M059J (cell line): Measurements from ENCODE around the gene KLK11. TPM values are rescaled to one million over a fixed set of nuclear protein-coding genes. Genes with fewer than 3 reads are reported as not detected.

Experiments
- DNase-seq: peaks from one replicate; pipeline ENCODE4 v3.0.0-alpha.2; 2012; ENCODE audit warnings: low read depth
- total RNA-seq: library from RNA; depleted of rRNA; stranded (reverse); fragments of >200 nt; shearing (Covaris generic); gene quantifications from 2 replicates; pipeline ENCODE4 v1.2.3, GENCODE V29; 2014; rRNA removed

Gene KLK11, protein sequence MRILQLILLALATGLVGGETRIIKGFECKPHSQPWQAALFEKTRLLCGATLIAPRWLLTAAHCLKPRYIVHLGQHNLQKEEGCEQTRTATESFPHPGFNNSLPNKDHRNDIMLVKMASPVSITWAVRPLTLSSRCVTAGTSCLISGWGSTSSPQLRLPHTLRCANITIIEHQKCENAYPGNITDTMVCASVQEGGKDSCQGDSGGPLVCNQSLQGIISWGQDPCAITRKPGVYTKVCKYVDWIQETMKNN
- total RNA-seq: not detected in 2 replicates

DNA sequence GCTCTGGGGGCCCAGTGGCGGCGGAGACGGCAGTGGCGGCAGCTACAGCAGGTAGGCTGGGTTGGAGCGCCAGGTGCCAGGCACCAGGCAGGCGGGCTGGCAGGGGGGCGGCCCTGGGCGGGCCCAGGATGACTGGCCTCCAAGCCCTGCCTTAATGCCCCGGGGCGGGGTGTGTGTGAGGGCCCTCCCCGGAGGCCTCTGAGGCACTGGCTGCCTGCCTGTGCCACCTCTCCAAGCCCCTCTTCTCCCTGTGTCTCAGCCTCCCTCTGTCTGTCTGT, at the start of gene KLK11:
KLK11 (minus strand) TSS at position 63 of the 278 bp plus-strand sequence. CDS start 985 bp downstream, outside the sequence.
- DNase-seq: no peak

DNA sequence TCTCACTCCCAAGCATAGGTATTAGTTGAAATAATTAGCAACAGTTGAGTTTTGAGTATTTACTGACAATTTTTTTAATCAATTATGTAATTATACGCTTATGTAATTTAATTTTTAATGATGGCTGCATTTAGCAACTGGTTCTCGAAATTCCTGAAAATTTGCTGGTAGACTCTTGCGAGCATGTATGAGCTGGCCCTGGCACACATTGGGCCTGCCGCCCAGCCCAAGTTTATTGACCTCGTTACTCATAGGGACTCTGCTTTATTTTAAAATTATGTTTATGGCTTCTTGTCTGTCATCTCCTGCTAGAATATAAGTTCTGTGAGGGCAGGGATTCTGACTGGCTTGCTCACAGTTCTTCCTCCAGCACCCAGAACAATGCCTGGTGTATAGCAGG, 49.6 kb upstream of the KLK11 start:
- no peak for DNase-seq

DNA sequence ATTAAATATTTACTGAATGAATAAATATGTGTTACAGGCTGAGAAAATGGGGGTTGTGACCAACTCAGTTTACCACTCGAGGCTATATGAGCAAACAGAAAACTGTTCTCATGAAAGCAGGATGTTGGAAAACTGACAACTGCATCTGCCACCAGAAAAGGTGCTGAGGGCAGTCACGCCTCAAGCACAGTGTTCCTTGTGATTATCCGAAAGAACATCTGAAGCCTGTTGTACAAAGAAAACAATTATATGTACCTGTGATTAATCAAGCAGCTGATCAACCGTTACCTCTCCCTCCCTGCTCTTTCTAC, 44.6 kb upstream of the KLK11 start:
- no peak for DNase-seq

DNA sequence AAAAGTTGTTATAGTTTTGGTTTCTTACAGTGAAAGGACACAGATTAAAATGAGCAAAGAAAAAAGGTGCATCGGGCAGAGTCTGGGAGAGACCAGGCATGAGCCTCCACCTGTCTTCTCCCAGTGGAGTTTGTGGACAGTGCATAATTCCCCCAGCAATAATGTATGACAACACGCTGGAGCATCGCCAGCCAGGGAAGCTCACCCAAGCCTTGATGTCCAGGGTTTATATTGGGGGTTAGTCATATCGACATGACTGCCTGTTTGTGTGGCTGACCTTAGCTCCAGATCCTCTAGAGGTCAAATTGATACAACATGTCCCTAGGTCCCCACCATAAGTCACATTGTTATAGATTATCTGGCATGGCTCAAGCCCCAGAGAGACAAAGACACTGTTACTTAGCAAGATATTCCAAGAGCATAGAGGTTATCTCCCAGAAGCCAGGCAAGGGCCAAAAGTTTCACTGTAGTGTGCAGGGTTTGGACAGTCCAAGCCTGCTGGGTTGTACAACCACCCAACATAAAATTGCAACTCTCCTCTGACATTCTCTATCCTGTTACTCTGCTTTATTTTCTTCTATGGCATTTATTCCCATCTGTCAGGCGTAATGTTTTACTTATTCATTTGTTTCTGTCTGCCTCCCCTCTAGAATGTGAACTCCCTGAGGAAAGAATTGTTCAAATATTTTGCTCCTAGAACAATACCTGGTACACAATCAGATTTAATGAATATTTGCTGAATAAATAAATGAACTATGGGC, 44.1 kb upstream of the KLK11 start:
- no peak for DNase-seq

DNA sequence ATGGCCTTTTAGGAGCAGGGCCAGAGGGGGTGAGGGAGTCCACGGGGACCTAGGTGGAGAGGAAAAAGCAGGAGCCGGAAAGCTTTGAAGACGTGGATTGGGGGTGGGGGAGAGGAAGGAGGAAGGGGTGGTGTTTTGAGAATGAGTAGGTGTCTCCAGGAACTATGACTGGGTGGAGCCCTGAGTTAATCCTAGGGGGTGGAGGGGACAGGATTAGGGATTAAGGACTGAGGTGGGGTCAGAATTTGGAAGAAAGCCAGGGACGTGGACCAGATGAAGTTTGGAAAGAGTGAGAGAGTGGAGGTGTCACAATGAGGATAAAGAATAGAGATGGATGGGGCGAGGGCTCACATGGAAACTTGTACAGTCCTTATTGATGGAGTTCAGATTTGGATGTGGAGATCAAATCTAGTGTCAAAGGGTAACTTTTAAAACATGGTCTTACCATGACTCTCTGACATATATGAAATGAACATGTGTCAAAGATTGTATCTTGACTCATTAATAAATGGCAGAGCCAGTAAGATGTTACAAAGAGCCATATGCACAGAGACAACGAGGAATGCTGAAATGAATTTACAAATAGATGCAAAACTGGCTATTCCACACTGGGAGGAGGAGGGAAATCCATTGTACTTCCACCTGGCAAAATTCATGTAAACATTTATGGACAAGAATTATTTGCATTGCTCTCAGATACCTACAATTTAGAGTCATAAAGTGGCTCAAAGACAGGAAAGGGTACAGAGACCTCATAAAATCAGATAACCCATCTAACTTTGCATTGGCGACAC, 40.2 kb upstream of the KLK11 start:
- DNase-seq: no peak

DNA sequence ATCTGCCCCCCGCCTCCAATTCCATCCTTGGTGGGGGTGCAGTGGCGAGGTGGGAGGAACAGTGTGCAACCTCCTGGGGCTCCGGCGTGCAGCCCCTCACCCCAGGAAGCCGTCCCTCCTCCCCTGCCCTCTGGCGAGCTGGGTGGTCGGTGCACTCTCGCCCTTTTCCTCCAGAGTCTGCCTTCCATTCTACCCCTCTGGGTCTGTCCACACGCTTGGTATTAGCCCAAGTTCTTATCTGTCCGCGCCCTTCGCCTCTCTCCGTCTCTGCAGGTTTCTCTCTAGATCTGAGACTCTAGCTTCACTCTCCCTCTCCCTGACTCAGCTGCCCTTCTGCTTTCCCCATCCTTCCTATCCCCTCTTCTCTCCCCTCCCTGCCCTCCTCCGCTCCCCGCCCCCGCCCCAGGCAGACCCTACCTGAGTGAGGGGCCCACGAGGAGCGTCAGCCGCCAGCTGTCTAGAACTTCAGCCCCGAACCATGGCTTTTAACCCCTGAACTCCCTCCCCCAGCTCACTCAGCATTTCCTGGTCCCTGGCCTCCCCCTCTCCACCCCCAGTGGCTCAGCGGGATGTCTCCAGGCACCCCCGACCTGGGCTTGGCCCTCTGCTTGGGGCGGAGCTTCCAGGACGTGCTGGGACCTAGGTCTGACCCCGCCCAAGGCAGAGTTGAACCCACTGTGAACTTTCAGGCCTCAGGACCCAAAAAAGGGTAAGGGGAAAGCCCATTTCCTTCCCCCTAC, 39.0 kb upstream of the KLK11 start:
- no peak for DNase-seq

DNA sequence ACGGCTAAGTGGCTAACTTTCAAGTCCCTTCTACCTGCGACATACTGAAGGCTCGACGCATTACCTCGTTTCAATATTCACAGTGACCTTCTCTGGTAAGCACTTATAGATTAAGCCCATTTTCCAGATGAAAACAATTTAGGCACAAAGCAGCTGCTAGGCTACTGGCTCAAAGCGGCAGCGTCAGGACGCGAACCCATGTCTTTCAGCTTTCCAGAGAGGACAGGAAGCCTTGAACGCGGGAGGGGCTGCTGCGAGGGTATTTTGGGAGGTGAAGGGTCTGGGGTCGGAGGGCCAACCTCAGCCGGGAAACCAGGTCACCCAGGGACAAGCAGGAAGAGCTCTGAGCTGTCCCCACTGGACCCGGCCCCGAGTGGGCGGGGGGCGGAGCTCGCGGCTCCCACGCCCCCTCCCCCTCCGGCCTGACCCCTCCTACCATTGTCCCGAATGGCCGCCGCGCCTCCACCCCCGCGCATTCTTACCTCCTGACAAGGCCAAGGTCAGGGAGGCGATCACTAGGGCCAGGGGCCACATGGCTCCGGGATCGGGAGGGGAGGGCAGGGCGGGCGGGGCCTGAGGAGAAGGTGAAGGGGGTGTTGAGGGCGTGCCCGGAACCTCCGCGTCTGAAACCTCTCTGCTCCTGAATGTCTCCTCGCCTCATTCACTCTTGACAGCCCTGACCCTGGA, 38.3 kb upstream of the KLK11 start, which contains the start of gene KLK13:
KLK13 (minus strand) TSS at position 559 of the 687 bp plus-strand sequence; CDS start at position 534, 25 bp downstream.
- no peak for DNase-seq

DNA sequence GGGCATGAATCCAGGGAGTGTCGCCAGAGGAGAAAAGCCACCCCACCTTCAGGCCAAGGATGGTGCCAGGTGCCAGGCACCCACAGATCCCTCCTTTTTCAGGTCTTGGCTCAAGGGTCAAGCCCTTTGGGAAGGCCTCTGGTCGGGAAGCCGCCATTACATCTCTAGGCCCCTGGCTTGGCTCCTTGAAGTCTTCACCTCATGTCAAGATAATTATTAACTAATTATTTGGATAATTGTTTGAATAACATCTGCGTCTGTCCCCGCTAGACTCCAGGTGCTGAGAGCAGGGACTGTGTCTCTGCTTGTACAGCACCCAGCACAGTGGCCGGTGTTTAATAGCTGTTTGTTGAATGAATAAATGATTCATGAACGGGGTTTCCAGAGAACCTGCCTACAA, 37.2 kb upstream of the KLK11 start:
- no peak for DNase-seq

DNA sequence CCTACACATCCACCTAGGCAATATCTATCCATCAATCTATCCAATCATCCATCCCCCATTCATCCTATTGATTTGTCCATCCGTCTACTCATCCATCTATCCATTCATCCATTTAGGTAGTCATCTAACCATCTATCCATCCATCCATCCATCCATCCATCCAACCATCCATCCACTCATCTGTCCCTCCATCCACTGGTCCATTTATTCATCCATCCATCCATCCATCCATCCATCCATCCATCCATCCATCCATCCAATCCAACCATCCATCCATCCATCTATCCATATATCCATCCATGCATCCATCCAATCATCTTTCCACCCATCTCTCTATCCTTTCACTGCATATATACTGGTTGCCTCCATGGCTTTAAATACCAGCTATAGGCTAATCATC, 34.6 kb upstream of the KLK11 start:
- no peak for DNase-seq

DNA sequence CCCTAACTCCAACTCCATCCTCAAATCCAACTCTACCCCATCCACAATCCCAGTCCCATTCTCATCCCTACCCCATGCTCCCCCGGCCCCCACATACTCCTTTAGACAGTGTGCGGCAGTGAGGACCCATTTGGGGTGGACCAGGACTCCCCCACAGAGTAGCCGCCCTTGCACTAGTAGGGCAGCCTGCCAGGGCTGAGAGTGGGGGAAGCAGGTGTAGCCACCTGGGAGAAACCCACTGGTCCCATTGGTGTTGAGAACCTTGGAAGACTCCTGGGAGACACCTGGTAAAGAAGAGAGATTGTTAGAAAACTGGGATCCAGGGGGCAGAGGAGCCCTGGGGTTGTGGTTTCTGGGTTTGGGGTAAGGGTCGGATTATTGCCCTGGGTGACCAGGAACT, 33.9 kb upstream of the KLK11 start:
- DNase-seq: no peak

DNA sequence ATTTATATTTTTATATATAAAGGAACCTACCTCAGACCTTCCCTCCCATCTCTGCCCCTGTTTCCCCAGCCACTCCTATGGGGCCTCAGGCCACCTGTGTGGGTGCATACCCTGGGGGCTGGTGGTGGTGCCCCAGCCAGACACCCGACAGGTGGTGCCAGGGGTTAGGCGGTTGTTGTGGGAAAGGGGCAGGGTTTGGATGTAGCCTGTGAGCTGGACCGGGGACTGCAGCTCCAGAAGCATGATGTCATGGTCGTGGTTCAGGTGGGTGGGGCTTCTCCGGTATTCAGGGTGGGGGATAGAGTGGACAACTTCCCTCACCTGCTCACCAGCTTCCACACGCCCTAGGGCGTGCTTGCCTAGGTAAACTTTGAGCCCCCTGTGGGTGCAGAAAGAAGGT, 33.3 kb upstream of the KLK11 start:
- DNase-seq: no peak

DNA sequence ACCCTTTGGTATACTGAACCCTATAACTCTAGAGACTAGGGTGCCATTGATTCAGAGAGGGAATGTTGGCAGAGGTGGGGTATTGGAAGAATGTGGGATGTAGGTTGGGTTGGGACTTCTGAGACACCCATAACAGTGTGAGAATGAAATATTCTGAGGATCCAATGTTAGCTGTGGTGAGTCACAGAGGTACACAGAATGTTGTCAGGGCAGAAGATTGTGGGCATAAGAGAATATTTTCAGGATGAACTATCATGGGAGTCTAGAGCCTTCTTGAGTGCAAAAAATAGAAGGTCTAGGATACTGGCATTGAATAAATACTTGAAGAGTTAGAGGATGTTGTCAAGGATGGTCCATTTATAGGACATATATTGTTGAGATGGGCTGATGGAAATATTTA, 29.4 kb upstream of the KLK11 start:
- no peak for DNase-seq

DNA sequence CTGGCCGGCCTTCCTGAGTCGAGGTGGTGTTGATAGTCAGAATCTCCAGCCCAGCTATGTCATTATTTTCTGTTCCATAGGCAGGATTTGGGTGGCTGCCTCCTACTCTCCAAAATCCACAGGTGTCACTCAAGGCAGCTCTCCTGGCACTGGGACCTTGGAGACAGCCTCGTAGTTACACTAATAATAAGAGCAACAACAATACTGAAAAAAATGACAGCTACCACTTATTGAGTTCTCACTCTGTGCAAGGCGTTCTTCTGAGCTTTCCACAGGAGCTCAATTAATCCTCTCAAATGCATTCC, 20.6 kb upstream of the KLK11 start:
- DNase-seq: no peak

DNA sequence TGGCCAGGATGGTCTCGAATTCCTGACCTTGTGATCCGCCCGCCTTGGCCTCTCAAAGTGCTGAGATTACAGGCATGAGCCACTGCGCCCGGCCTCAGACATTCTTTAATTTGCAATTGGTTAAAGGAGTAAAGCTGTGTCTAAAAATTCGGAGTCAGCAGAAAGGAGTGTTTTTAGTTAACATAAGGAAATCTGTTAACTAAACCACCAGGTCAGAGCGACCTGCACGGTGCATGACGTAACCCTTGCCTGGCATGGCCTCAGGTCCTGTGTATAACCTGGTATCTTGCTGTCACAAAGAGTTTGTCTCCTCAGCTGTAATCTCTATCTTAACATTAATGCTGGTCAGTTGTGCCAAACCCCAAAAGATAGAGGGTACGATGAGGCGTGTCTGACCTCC, 17.9 kb upstream of the KLK11 start:
- DNase-seq: no peak

DNA sequence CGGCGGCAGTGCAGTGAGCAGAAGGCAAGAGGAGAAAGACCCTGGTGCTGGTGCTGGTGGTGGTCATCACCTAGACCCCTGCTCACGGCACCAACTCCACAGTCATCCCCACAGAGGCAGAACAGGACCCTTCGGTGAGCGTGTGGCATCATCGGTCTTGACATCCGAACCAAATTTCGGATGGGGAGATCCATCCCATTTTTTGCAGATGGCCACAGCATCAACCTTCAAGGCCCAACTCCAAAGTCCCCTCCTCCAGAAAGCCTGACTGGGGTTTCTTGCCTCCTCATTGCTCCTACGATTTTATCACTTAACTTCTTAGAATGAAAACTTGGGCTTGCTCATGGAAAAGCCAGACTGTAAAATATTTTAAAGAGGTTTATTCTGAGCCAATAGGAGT, 17.1 kb upstream of the KLK11 start:
- DNase-seq: no peak

DNA sequence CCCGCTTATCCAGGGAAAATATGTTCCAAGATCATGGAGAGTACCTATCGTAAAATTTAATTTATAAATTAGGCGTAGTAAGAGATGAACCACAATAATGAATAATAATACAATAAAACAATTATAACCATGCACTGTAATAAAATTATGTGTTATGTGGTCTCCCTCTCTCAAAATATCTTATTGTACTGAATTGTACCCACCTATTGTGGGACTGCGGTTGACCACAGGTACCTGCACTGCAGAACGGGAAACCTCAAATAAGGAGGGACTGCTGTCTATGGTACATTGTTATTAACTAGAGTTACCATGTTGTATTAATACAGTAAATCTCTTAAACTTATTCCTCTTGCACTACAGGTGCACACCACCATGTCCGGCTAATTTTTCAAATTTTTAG, 13.7 kb upstream of the KLK11 start:
- DNase-seq: no peak

DNA sequence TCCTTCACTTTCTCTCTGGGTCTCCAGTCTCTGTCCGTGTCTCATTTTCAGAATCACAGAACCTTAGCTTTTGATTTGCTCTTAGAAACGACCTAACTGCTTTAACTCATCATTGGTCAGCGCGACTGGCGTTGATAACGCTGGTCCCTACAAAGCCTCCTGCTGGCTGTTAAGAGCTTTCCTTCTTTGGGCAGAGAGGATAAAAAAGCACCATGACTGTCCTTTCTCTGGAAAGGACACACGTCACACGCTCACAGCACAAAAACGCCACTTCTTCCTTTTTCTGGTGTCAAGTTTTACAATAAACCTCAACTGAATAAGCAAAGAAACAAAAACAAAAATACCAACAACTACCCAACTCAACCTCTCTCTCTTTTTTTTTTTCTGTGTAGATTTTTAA, 10.1 kb upstream of the KLK11 start:
- no peak for DNase-seq

DNA sequence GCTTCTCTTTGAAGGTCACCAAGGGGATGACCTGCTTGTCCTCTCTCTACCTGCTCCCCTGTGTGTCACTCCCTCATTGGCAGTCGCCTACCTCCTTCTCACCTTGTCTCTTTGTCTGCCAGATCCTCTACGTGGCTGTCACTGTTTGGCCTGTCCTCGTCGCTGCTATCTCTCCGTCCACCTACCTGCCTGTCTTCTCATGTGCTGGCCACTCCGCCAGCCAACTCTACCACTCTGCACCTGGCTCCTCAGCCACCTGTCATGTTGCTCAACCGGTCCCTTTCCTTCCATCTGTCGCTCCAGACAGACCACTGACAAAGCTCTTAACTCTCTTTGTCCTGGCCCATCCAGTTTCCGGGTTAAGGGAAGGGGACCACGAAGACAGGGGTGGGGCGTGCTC, 8.3 kb upstream of the KLK11 start, which contains the start of gene KLK12:
KLK12 (minus strand) TSS at position 299 of the 400 bp plus-strand sequence. CDS start 381 bp downstream, outside the sequence.
- no peak for DNase-seq

DNA sequence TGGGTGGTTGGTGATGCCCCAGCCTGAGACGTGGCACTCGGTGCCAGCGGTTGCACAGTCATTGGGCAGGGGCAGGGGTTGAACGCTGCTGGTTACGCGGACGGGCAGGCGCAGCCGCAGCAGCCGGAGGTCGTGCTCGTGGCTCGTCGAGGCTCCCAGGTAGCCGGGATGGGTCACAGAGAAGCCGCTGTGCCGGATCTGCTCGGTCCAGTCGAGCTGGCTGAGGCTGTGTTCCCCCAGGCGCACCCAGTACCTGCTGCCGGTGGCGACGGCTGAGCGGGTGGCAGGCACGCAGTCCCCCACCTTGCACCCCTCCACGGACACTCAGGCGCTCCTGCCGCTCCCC, 5.4 kb upstream of the KLK11 start:
- DNase-seq: no peak

DNA sequence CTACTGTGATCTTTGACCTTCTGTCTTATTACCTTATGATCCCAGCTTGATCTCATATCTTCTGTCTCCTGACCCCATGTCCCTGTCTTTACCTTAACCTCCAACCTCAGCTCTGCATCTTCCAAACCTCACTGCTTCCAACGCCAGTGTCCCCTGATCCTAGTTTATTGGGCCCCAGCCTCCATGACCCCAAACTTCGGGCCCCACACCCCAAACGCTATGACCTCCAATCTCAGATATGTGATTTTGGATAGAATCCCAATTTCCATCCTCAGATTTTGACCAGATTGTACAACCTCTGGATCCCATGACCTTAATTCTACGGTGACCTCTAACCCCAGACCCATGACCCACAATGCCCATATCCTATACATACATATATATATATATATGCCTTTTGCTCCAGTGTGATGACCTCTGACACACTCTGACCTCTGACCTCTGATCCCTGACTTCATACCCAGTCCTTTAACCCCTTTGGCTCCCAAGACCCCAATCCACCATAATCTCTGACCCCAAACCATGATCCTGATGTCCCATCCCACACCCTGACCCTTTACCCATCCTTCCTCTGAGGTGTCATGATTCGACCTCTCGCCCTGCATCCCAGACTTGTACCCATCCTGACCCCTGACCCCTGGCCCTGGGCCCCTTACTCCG, 4.9 kb upstream of the KLK11 start:
- DNase-seq: no peak

DNA sequence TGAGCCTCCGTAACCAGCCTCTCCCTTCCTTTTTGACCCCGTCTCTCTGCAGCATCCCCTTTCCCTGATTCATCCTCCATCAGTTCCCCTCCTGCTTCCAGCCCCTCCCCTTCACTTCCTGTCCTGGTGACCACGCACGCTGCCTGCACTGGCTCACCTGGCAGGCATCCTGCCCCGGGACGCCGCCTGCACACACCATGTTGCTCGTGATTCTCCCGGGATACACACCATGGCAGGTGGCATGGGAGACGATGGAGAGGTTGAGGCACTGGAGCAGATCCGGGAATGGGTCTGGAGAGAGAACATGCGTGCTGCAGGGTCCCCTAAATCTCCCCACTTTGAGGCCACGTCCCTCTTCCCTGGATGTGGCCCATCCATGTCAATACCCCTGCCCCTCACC, 4.2 kb upstream of the KLK11 start:
- no peak for DNase-seq
